CD14-positive monocyte (primary cell): Measurements from ENCODE around the gene ELP2. TPM values are rescaled to one million over a fixed set of nuclear protein-coding genes. Genes with fewer than 3 reads are reported as not detected.

Source experiments
- DNase-seq, 3 donors: peaks; one replicate each; pipeline ENCODE4 v3.0.0-alpha.2; 2011 to 2022
- H2AFZ ChIP-seq: 2 replicates; pipeline ENCODE4 v1.6.0; 2012; ENCODE audit warnings: mild to moderate bottlenecking, low read depth, low read length, inconsistent platforms; ENCODE audit not compliant: insufficient read depth, poor library complexity, severe bottlenecking
- H3K27ac ChIP-seq, 2 donors: 1 replicate in 1 of 2; 2 replicates in 1 of 2; pipeline ENCODE4 v1.5.1; 2012 to 2013; ENCODE audit warnings: low read length in 2 of 2, control low read depth in 1 of 2, inconsistent platforms in 1 of 2, low read depth in 1 of 2, mild to moderate bottlenecking in 1 of 2
- H3K27me3 ChIP-seq, 2 donors: one replicate each; pipeline versions ENCODE4 v1.6.0 to v1.6.1; 2011 to 2013; ENCODE audit warnings: low read length in 2 of 2; ENCODE audit not compliant: control insufficient read depth in 2 of 2, insufficient read depth in 2 of 2
- H3K36me3 ChIP-seq, 2 donors: replicated peaks in 1 of 2; 1 replicate in 1 of 2; 2 replicates in 1 of 2; pipeline versions ENCODE4 v1.5.1 to v1.6.1; 2012 to 2013; ENCODE audit warnings: low read length in 2 of 2, control low read depth in 1 of 2, inconsistent platforms in 1 of 2, mild to moderate bottlenecking in 1 of 2; ENCODE audit not compliant: insufficient read depth in 2 of 2, control insufficient read depth in 1 of 2
- H3K4me1 ChIP-seq, 2 donors: 1 replicate in 1 of 2; 2 replicates in 1 of 2; pipeline versions ENCODE4 v1.5.1 to v1.6.1; 2012 to 2013; ENCODE audit warnings: low read length in 2 of 2, control low read depth in 1 of 2, inconsistent platforms in 1 of 2, mild to moderate bottlenecking in 1 of 2, moderate library complexity in 1 of 2; ENCODE audit not compliant: insufficient read depth in 2 of 2, control insufficient read depth in 1 of 2
- H3K4me2 ChIP-seq: replicated peaks from 2 replicates; pipeline ENCODE3; 2012; ENCODE audit warnings: low read length, moderate library complexity, mild to moderate bottlenecking; ENCODE audit not compliant: poor library complexity, severe bottlenecking; ENCODE audit errors: extremely low read depth
- H3K4me3 ChIP-seq, 3 experiments: fragments of 200-600 bp in 1 of 3; sonication (generic) in 1 of 3; replicated peaks in 1 of 3; 1 replicate in 2 of 3; 2 replicates in 1 of 3; pipeline ENCODE4 v1.5.1; 2011 to 2013; ENCODE audit warnings: low read length in 3 of 3, mild to moderate bottlenecking in 3 of 3, control low read depth in 2 of 3, low read depth in 2 of 3, inconsistent platforms in 1 of 3, moderate library complexity in 1 of 3
- H3K79me2 ChIP-seq: 2 replicates; pipeline ENCODE4 v1.6.0; 2012; ENCODE audit warnings: mild to moderate bottlenecking, control low read depth, inconsistent platforms, low read length, moderate library complexity; ENCODE audit not compliant: insufficient read depth
- H3K9ac ChIP-seq: 2 replicates; pipeline ENCODE4 v1.6.0; 2017; ENCODE audit warnings: low read length, mild to moderate bottlenecking; ENCODE audit not compliant: insufficient read depth, poor library complexity, severe bottlenecking
- H3K9me3 ChIP-seq, 2 donors: replicated peaks in 1 of 2; 1 replicate in 1 of 2; 2 replicates in 1 of 2; pipeline versions ENCODE4 v1.5.1 to v1.6.1; 2012 to 2013; ENCODE audit warnings: low read length in 2 of 2, control low read depth in 1 of 2; ENCODE audit not compliant: control insufficient read depth in 1 of 2, insufficient read depth in 1 of 2
- H4K20me1 ChIP-seq: 2 replicates; pipeline ENCODE4 v1.6.0; 2012; ENCODE audit warnings: mild to moderate bottlenecking, low read length, control low read depth, moderate library complexity; ENCODE audit not compliant: insufficient read depth
- H3K27ac Mint-ChIP-seq, 7 donors: one replicate each; pipeline ENCODE4 v1.8.0; 2020; ENCODE audit warnings: mild to moderate bottlenecking in 7 of 7, mixed read lengths in 7 of 7, moderate library complexity in 6 of 7, inconsistent platforms in 2 of 7
- H3K27me3 Mint-ChIP-seq, 3 donors: one replicate each; pipeline ENCODE4 v1.8.0; 2021 to 2022; ENCODE audit warnings: low read depth in 3 of 3, mild to moderate bottlenecking in 3 of 3, mixed read lengths in 3 of 3, moderate library complexity in 3 of 3, inconsistent platforms in 1 of 3
- H3K36me3 Mint-ChIP-seq, 2 donors: one replicate each; pipeline ENCODE4 v1.8.0; 2020; ENCODE audit warnings: mixed read lengths in 2 of 2, inconsistent platforms in 1 of 2, mild to moderate bottlenecking in 1 of 2
- H3K4me1 Mint-ChIP-seq: one replicate; pipeline ENCODE4 v1.8.0; 2020; ENCODE audit warnings: mild to moderate bottlenecking, mixed read lengths
- H3K4me3 Mint-ChIP-seq, 2 donors: one replicate each; pipeline ENCODE4 v1.8.0; 2020; ENCODE audit warnings: mild to moderate bottlenecking in 2 of 2, mixed read lengths in 2 of 2, moderate library complexity in 1 of 2
- H3K9me3 Mint-ChIP-seq, 7 donors: one replicate each; pipeline ENCODE4 v1.8.0; 2020 to 2022; ENCODE audit warnings: mixed read lengths in 7 of 7, mild to moderate bottlenecking in 6 of 7, moderate library complexity in 6 of 7, inconsistent platforms in 2 of 7
- WGBS: methylation state at CpG from one replicate; pipeline ENCODE4 v1.1.5; 2013; ENCODE audit warnings: missing lambda C conversion rate; ENCODE audit not compliant: insufficient coverage; 5-methylcytosine and 5-hydroxymethylcytosine counted together
- intact Hi-C, 2 donors: fragments of 100-400 bp; cut with micrococcal nuclease; formaldehyde crosslinking; loops; one replicate each; pipeline versions ENCODE4 v1.15.0 to v1.15.1; 2023
- polyA plus RNA-seq, 3 donors: library from polyadenylated mRNA; depleted of rRNA in 1 of 3; unstranded in 2 of 3; stranded (reverse) in 1 of 3; fragments of 300-500 nt in 2 of 3; fragments of >200 nt in 1 of 3; fragmentation: Illumina TruSeq in 2 of 3; gene quantifications; 1 replicate in 2 of 3; 2 replicates in 1 of 3; pipeline ENCODE4 v1.2.3, GENCODE V29; 2012 to 2021
- TF ChIP-seq, protein P1 (sequence below): fragments of 200-600 bp; IDR thresholded peaks from one replicate; pipeline ENCODE4 v1.8.0; 2022; ENCODE audit warnings: antibody characterized with exemption, mild to moderate bottlenecking

The ELP2 gene
- polyA plus RNA-seq, 3 donors, result 24.8 to 52.5 (median 27.1) TPM

DNA sequence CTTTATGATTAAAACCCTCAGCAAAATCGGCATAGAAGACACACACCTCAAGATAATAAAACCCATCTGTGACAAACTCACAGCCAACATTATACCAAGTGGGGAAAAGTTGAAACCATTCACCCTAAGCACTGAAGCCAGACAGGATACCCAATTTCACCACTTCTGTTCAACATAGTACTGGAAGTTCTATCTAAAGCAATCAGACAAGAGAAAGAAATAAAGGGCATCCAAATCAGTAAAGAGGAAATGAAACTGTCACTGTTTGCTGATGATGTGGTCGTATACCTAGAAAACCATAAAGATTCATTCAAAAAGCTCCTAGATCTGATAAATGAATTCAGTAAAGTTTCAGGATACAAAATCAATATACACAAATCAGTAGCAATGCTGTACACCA is 46.0 kb upstream of the ELP2 start:
- no peak overlapping the region for H3K27ac Mint-ChIP-seq
- Histone ChIP-seq H3K9ac (no peak overlapping the region), H3K4me2 (no peak overlapping the region), H3K9me3 (peaks cover 6 to 12% of the 10 kb centered on the region in 2 donors), H3K27ac (no peak overlapping the region), H3K79me2 (no peaks in the 10 kb centered on the region), H3K4me1 (no peaks in the 10 kb centered on the region), H2AFZ (no peak overlapping the region), H3K27me3 (no peaks in the 10 kb centered on the region), H3K4me3 (no peak overlapping the region), H4K20me1 (no peaks in the 10 kb centered on the region), H3K36me3 (no peaks in the 10 kb centered on the region)
- no CpG with 5 or more reads among the region's 2 CpGs for WGBS
- intact Hi-C loops, result no loop called here
- H3K27me3 Mint-ChIP-seq, result peaks cover 0 to 6% (median 2%) of the 10 kb centered on the region in 3 donors
- no peaks in the 10 kb centered on the region for H3K36me3 Mint-ChIP-seq
- no peak overlapping the region for H3K4me3 Mint-ChIP-seq
- no peak for DNase-seq
- TF ChIP-seq, protein P1, sequence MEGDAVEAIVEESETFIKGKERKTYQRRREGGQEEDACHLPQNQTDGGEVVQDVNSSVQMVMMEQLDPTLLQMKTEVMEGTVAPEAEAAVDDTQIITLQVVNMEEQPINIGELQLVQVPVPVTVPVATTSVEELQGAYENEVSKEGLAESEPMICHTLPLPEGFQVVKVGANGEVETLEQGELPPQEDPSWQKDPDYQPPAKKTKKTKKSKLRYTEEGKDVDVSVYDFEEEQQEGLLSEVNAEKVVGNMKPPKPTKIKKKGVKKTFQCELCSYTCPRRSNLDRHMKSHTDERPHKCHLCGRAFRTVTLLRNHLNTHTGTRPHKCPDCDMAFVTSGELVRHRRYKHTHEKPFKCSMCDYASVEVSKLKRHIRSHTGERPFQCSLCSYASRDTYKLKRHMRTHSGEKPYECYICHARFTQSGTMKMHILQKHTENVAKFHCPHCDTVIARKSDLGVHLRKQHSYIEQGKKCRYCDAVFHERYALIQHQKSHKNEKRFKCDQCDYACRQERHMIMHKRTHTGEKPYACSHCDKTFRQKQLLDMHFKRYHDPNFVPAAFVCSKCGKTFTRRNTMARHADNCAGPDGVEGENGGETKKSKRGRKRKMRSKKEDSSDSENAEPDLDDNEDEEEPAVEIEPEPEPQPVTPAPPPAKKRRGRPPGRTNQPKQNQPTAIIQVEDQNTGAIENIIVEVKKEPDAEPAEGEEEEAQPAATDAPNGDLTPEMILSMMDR, result no peak
- peaks cover 2% of the 10 kb centered on the region for H3K4me1 Mint-ChIP-seq
- H3K9me3 Mint-ChIP-seq, result peaks cover 0 to 28% (median 23%) of the 10 kb centered on the region in 7 donors

- no peaks in the 10 kb centered on the region for H3K79me2 ChIP-seq
- H3K27me3 ChIP-seq, result no peaks in the 10 kb centered on the region
- no peak overlapping the region for H3K27ac ChIP-seq
- Mint-ChIP-seq H3K27me3 (peaks cover 0 to 11% (median 0%) of the 10 kb centered on the region in 3 donors), H3K4me3 (no peak overlapping the region), H3K36me3 (no peaks in the 10 kb centered on the region), H3K27ac (no peak overlapping the region), H3K4me1 (peaks cover 2% of the 10 kb centered on the region), H3K9me3 (peaks cover 0 to 16% (median 11%) of the 10 kb centered on the region in 7 donors)
- WGBS, result 96% methylated on average over 3 of the region's 4 CpGs
- DNase-seq, result no peak
- H3K4me3 ChIP-seq, result no peak overlapping the region
- no peaks in the 10 kb centered on the region for H4K20me1 ChIP-seq
- no peak overlapping the region for H3K9ac ChIP-seq
- H3K9me3 ChIP-seq, result peaks cover 1 to 2% of the 10 kb centered on the region in 2 donors
- H3K4me1 ChIP-seq, result no peaks in the 10 kb centered on the region
- intact Hi-C loops, result no loop called here
- TF ChIP-seq, protein P1, result no peak
- H3K36me3 ChIP-seq, result no peaks in the 10 kb centered on the region
- H2AFZ ChIP-seq, result no peak overlapping the region
- H3K4me2 ChIP-seq, result no peak overlapping the region
Measured at GRCh38 chr18:36085195-36085594, 44.5 kb upstream of the ELP2 start.
